HL-60 (cell line): ENCODE results near the gene PDAP1.

Experiments
- DNase-seq, 2 experiments: peaks; one replicate each; pipeline ENCODE4 v3.0.0-alpha.2; 2010 to 2020; ENCODE audit warnings: low read depth in 1 of 2, low spot score in 1 of 2
- H3K27ac ChIP-seq: fragments of 250-450 bp; sonication (Bioruptor Pico); replicated peaks from 2 replicates; pipeline ENCODE4 v1.5.1; 2020; ENCODE audit warnings: mild to moderate bottlenecking, moderate library complexity
- H3K27me3 ChIP-seq: fragments of 250-450 bp; sonication (Bioruptor Pico); 2 replicates; pipeline ENCODE4 v1.5.1; 2021; ENCODE audit warnings: mild to moderate bottlenecking, moderate library complexity; ENCODE audit not compliant: insufficient read depth, poor library complexity, severe bottlenecking
- H3K4me3 ChIP-seq: replicated peaks from 2 replicates; pipeline ENCODE4 v1.5.1; 2011; ENCODE audit warnings: mild to moderate bottlenecking, control low read depth, low read length; ENCODE audit not compliant: insufficient read depth
- GABPA ChIP-seq: IDR thresholded peaks from 2 replicates; pipeline ENCODE4 v1.6.1; 2012; ENCODE audit warnings: low read depth
- POLR2AphosphoS5 ChIP-seq: IDR thresholded peaks from 2 replicates; pipeline ENCODE4 v1.6.1; 2012; ENCODE audit warnings: low read depth
- REST ChIP-seq: IDR thresholded peaks from 2 replicates; pipeline ENCODE4 v1.6.1; 2012; ENCODE audit warnings: low read depth; ENCODE audit not compliant: insufficient replicate concordance
- SPI1 ChIP-seq: IDR thresholded peaks from 2 replicates; pipeline ENCODE4 v1.6.1; 2012; ENCODE audit warnings: low read depth, mild to moderate bottlenecking, borderline replicate concordance
- TF ChIP-seq, protein P1 (sequence below): IDR thresholded peaks from one replicate; pipeline ENCODE4 v1.5.1; 2011; ENCODE audit warnings: low read length, control low read depth, inconsistent platforms; ENCODE audit not compliant: insufficient read depth

PDAP1 gene

DNA sequence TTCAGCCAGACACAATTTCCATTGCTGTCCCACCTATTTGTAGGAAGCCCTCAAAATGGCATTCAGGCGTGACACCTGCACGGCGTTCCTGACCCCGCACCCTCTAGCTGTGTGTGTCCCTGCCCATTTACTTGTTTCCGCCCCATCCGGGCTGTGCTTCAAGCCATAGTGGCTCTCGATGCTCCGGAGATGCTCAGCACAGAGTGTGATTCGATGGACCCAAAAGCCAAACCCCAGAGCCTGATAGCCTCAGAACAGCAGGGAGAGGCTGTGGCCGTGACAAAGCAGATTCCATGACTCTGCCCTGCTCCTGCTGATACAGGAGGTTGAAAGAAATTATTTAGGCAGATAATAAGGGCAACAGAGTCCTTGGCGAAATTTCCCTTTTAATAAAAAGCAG, 13.8 kb upstream of the PDAP1 start:
- no peak overlapping the region for H3K27ac ChIP-seq
- TF ChIP-seq, protein P1, sequence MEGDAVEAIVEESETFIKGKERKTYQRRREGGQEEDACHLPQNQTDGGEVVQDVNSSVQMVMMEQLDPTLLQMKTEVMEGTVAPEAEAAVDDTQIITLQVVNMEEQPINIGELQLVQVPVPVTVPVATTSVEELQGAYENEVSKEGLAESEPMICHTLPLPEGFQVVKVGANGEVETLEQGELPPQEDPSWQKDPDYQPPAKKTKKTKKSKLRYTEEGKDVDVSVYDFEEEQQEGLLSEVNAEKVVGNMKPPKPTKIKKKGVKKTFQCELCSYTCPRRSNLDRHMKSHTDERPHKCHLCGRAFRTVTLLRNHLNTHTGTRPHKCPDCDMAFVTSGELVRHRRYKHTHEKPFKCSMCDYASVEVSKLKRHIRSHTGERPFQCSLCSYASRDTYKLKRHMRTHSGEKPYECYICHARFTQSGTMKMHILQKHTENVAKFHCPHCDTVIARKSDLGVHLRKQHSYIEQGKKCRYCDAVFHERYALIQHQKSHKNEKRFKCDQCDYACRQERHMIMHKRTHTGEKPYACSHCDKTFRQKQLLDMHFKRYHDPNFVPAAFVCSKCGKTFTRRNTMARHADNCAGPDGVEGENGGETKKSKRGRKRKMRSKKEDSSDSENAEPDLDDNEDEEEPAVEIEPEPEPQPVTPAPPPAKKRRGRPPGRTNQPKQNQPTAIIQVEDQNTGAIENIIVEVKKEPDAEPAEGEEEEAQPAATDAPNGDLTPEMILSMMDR = no peak
- no peak for TF ChIP-seq GABPA
- no peak for TF ChIP-seq REST
- no peak for TF ChIP-seq POLR2AphosphoS5
- no peak for TF ChIP-seq SPI1
- no peak overlapping the region for H3K4me3 ChIP-seq
- H3K27me3 ChIP-seq = no peaks in the 10 kb centered on the region
- DNase-seq = no peak

- no peak for DNase-seq
- TF ChIP-seq POLR2AphosphoS5 (no peak), GABPA (no peak), SPI1 (no peak), REST (no peak)
- TF ChIP-seq, protein P1 = no peak
- H3K27me3 ChIP-seq = no peaks in the 10 kb centered on the region
- H3K4me3 ChIP-seq = no peak overlapping the region
- no peak overlapping the region for H3K27ac ChIP-seq
Measured at GRCh38 chr7:99420986-99421385, 12.6 kb upstream of the PDAP1 start.

GRCh38 chr7:99420213-99420612, 11.8 kb upstream of the PDAP1 start:
- H3K27ac ChIP-seq = no peak overlapping the region
- H3K4me3 ChIP-seq = no peak overlapping the region
- DNase-seq = no peak
- TF ChIP-seq REST (no peak), POLR2AphosphoS5 (no peak), GABPA (no peak), SPI1 (no peak)
- TF ChIP-seq, protein P1 = no peak
- no peaks in the 10 kb centered on the region for H3K27me3 ChIP-seq
